Naive B cell (primary cell): Measurements from ENCODE around the gene ZFP62. TPM values are rescaled to one million over a fixed set of nuclear protein-coding genes. Genes with fewer than 3 reads are reported as not detected.

Experiments used
- ATAC-seq, 2 donors: fragments of 150-1000 bp; cut with Tn5 transposase; 2 replicates each; pipeline ENCODE4 v1.10.0; 2021; ENCODE audit warnings: low read depth in 2 of 2, mild to moderate bottlenecking in 2 of 2, moderate library complexity in 2 of 2
- DNase-seq: peaks from one replicate; pipeline ENCODE4 v3.0.0; 2022
- H3K27ac Mint-ChIP-seq, 6 donors: one replicate each; pipeline ENCODE4 v1.8.0; 2020 to 2022; ENCODE audit warnings: mild to moderate bottlenecking in 6 of 6, mixed read lengths in 6 of 6, moderate library complexity in 5 of 6, inconsistent platforms in 2 of 6
- H3K27me3 Mint-ChIP-seq, 3 donors: one replicate each; pipeline ENCODE4 v1.8.0; 2021 to 2022; ENCODE audit warnings: mixed read lengths in 3 of 3, mild to moderate bottlenecking in 1 of 3
- H3K36me3 Mint-ChIP-seq, 2 donors: one replicate each; pipeline ENCODE4 v1.8.0; 2020 to 2022; ENCODE audit warnings: mixed read lengths in 2 of 2, inconsistent platforms in 1 of 2, mild to moderate bottlenecking in 1 of 2
- H3K4me1 Mint-ChIP-seq, 3 donors: one replicate each; pipeline ENCODE4 v1.8.0; 2020 to 2022; ENCODE audit warnings: mixed read lengths in 3 of 3, inconsistent platforms in 1 of 3, mild to moderate bottlenecking in 1 of 3, moderate library complexity in 1 of 3
- H3K4me3 Mint-ChIP-seq, 8 donors: one replicate each; pipeline ENCODE4 v1.8.0; 2020 to 2022; ENCODE audit warnings: mild to moderate bottlenecking in 8 of 8, mixed read lengths in 8 of 8, moderate library complexity in 8 of 8, inconsistent platforms in 2 of 8
- H3K9me3 Mint-ChIP-seq, 7 donors: one replicate each; pipeline ENCODE4 v1.8.0; 2020 to 2022; ENCODE audit warnings: mixed read lengths in 7 of 7, mild to moderate bottlenecking in 5 of 7, inconsistent platforms in 2 of 7, moderate library complexity in 1 of 7
- polyA plus RNA-seq, 6 donors: library from polyadenylated mRNA; unstranded; fragments of 300-500 nt; fragmentation: Illumina TruSeq; gene quantifications; one replicate each; pipeline ENCODE4 v1.2.3, GENCODE V29; 2021; ENCODE audit warnings: low read depth in 6 of 6

Gene ZFP62
- polyA plus RNA-seq, 6 donors from 2014 or later: 12.1 to 26.5 (median 22.5) TPM

- H3K36me3 Mint-ChIP-seq: no peaks in the 10 kb centered on the region
- no peak for DNase-seq
- peaks cover 0 to 8% (median 1%) of the 10 kb centered on the region in 7 donors for H3K9me3 Mint-ChIP-seq
- no peak overlapping the region for H3K4me3 Mint-ChIP-seq
- no peak for ATAC-seq
- H3K27ac Mint-ChIP-seq: peak overlapping the region in 2 of 6 donors; percentile 20 to 56
- H3K27me3 Mint-ChIP-seq: peaks cover 0 to 22% (median 0%) of the 10 kb centered on the region in 3 donors
- H3K4me1 Mint-ChIP-seq: no peaks in the 10 kb centered on the region
Observed at GRCh38 chr5:180875860-180876426, 14.9 kb upstream of the ZFP62 start.

GRCh38 chr5:180874804-180875582 is 13.9 kb upstream of the ZFP62 start:
- Mint-ChIP-seq H3K27ac (no peak overlapping the region), H3K36me3 (no peaks in the 10 kb centered on the region), H3K4me1 (no peaks in the 10 kb centered on the region), H3K9me3 (peaks cover 0 to 7% (median 0%) of the 10 kb centered on the region in 7 donors), H3K4me3 (no peak overlapping the region), H3K27me3 (peaks cover 0 to 17% (median 5%) of the 10 kb centered on the region in 3 donors)
- ATAC-seq (no peak), DNase-seq (no peak)

GRCh38 chr5:180873615-180874520 is 12.8 kb upstream of the ZFP62 start:
- DNase-seq (no peak), ATAC-seq (peak; percentile 23 to 57)
- Mint-ChIP-seq H3K27ac (peak overlapping the region in 3 of 6 donors; percentile 68 to 79 (median 73)), H3K27me3 (peaks cover 3 to 19% (median 8%) of the 10 kb centered on the region in 3 donors), H3K4me1 (peaks cover 2 to 3% (median 3%) of the 10 kb centered on the region in 3 donors), H3K36me3 (no peaks in the 10 kb centered on the region), H3K4me3 (no peak overlapping the region), H3K9me3 (peaks cover 0 to 7% (median 0%) of the 10 kb centered on the region in 7 donors)

GRCh38 chr5:180872419-180872818 is 11.3 kb upstream of the ZFP62 start:
- Mint-ChIP-seq H3K27me3 (peaks cover 8 to 21% (median 8%) of the 10 kb centered on the region in 3 donors), H3K9me3 (peaks cover 0 to 3% (median 0%) of the 10 kb centered on the region in 7 donors), H3K4me3 (no peak overlapping the region), H3K36me3 (no peaks in the 10 kb centered on the region), H3K27ac (peak overlapping the region in 3 of 6 donors; percentile 20 to 67 (median 64)), H3K4me1 (peaks cover 2 to 9% (median 5%) of the 10 kb centered on the region in 3 donors)
- ATAC-seq: no peak
- DNase-seq: no peak

- no peak for ATAC-seq
- peak overlapping the region in 1 of 8 donors; percentile 29 for H3K4me3 Mint-ChIP-seq
- H3K4me1 Mint-ChIP-seq: peaks cover 2 to 9% (median 5%) of the 10 kb centered on the region in 3 donors
- H3K27ac Mint-ChIP-seq: peak overlapping the region in 2 of 6 donors; percentile 33 to 47
- no peak for DNase-seq
- peaks cover 0 to 3% (median 0%) of the 10 kb centered on the region in 7 donors for H3K9me3 Mint-ChIP-seq
- peaks cover 8 to 33% (median 15%) of the 10 kb centered on the region in 3 donors for H3K27me3 Mint-ChIP-seq
- no peaks in the 10 kb centered on the region for H3K36me3 Mint-ChIP-seq
Observed at GRCh38 chr5:180870276-180871068, 9.4 kb upstream of the ZFP62 start.

GRCh38 chr5:180869587-180869986 is 8.5 kb upstream of the ZFP62 start:
- Mint-ChIP-seq H3K27ac (no peak overlapping the region), H3K36me3 (no peaks in the 10 kb centered on the region), H3K4me1 (peaks cover 2 to 9% (median 5%) of the 10 kb centered on the region in 3 donors), H3K4me3 (no peak overlapping the region), H3K9me3 (no peaks in the 10 kb centered on the region), H3K27me3 (peaks cover 8 to 26% (median 15%) of the 10 kb centered on the region in 3 donors)
- DNase-seq (no peak), ATAC-seq (no peak)

GRCh38 chr5:180868960-180869359 is 7.9 kb upstream of the ZFP62 start:
- no peaks in the 10 kb centered on the region for H3K36me3 Mint-ChIP-seq
- H3K9me3 Mint-ChIP-seq: no peaks in the 10 kb centered on the region
- DNase-seq (peak; percentile 35), ATAC-seq (peak; percentile 38 to 39)
- peaks cover 8 to 26% (median 15%) of the 10 kb centered on the region in 3 donors for H3K27me3 Mint-ChIP-seq
- no peak overlapping the region for H3K27ac Mint-ChIP-seq
- peaks cover 2 to 9% (median 5%) of the 10 kb centered on the region in 3 donors for H3K4me1 Mint-ChIP-seq
- no peak overlapping the region for H3K4me3 Mint-ChIP-seq

GRCh38 chr5:180866985-180867384 is 5.9 kb upstream of the ZFP62 start:
- Mint-ChIP-seq H3K27me3 (peaks cover 8 to 22% (median 15%) of the 10 kb centered on the region in 3 donors), H3K9me3 (no peaks in the 10 kb centered on the region), H3K4me1 (peaks cover 2 to 9% (median 5%) of the 10 kb centered on the region in 3 donors), H3K27ac (no peak overlapping the region), H3K4me3 (no peak overlapping the region), H3K36me3 (no peaks in the 10 kb centered on the region)
- ATAC-seq (no peak), DNase-seq (no peak)

GRCh38 chr5:180865981-180866695 is 5.1 kb upstream of the ZFP62 start:
- Mint-ChIP-seq H3K9me3 (no peaks in the 10 kb centered on the region), H3K4me1 (peaks cover 2 to 14% (median 5%) of the 10 kb centered on the region in 3 donors), H3K36me3 (no peaks in the 10 kb centered on the region), H3K27ac (no peak overlapping the region), H3K4me3 (no peak overlapping the region), H3K27me3 (peaks cover 8 to 22% (median 15%) of the 10 kb centered on the region in 3 donors)
- ATAC-seq (no peak), DNase-seq (no peak)

GRCh38 chr5:180862645-180863044 is 1.6 kb upstream of the ZFP62 start:
- H3K9me3 Mint-ChIP-seq: no peaks in the 10 kb centered on the region
- peaks cover 9 to 28% (median 21%) of the 10 kb centered on the region in 3 donors for H3K4me1 Mint-ChIP-seq
- ATAC-seq: no peak
- DNase-seq: no peak
- H3K4me3 Mint-ChIP-seq: peak overlapping the region in 6 of 8 donors; percentile 25 to 95 (median 54)
- peaks cover 0 to 12% (median 7%) of the 10 kb centered on the region in 3 donors for H3K27me3 Mint-ChIP-seq
- no peaks in the 10 kb centered on the region for H3K36me3 Mint-ChIP-seq
- peak overlapping the region in 2 of 6 donors; percentile 27 to 91 for H3K27ac Mint-ChIP-seq

- DNase-seq (peak; percentile 75), ATAC-seq (peak; percentile 72)
- H3K27ac Mint-ChIP-seq: peak overlapping the region; percentile 86 to 98 (median 96)
- H3K27me3 Mint-ChIP-seq: no peaks in the 10 kb centered on the region
- H3K36me3 Mint-ChIP-seq: peaks cover 4 to 9% of the 10 kb centered on the region in 2 donors
- H3K4me3 Mint-ChIP-seq: peak overlapping the region; percentile 83 to 97 (median 96)
- H3K9me3 Mint-ChIP-seq: no peaks in the 10 kb centered on the region
- H3K4me1 Mint-ChIP-seq: peaks cover 18 to 37% (median 21%) of the 10 kb centered on the region in 3 donors
Observed at GRCh38 chr5:180860273-180860886, 696 bp downstream of the ZFP62 start.
